ENCODE data around the gene LGALS12. TPM values are rescaled to one million over a fixed set of nuclear protein-coding genes. Genes with fewer than 3 reads are reported as not detected.

Gene LGALS12
- total RNA-seq, 2 experiments from 2014 or later: not detected

DNA sequence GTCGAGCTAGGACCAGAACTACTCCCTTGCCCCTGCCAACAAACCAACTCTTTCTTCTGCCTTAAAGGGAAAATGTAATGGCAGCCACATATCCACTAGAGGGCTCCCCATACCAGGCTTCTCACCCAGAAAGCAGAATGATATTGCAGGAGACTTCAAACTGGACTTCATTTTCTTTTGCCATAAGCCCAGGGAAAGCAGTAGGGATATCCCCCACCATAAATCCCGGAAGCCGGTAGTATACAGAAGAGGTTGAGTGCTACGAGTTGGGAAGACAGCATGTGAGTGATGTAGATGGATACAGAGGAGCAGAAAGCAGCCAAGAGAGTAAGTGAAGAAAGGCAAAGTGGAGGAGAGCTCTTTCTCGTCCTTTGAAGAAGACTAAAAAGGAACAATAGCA, 27.0 kb upstream of the LGALS12 start:
- no peaks in the 10 kb centered on the region for H3K4me1 Mint-ChIP-seq (ENCODE audit: low read depth)
- H3K4me3 Mint-ChIP-seq: no peak overlapping the region
- peaks cover 6% of the 10 kb centered on the region for H3K9me3 Mint-ChIP-seq
- Histone ChIP-seq H3K4me1 (ENCODE audit: insufficient read depth, low read length) (peaks cover 2% of the 10 kb centered on the region), H3K9me3 (ENCODE audit: control insufficient read depth in 1 of 2, insufficient read depth in 1 of 2, low read length in 2 of 2) (peaks cover 5 to 9% of the 10 kb centered on the region in 2 experiments), H3K27ac (ENCODE audit: low read depth in 1 of 2, low read length in 2 of 2) (no peak overlapping the region), H3K4me3 (ENCODE audit: low read length) (no peak overlapping the region), H3K36me3 (ENCODE audit: insufficient read depth, low read length) (no peaks in the 10 kb centered on the region), H3K27me3 (ENCODE audit: control insufficient read depth in 1 of 2, insufficient read depth in 2 of 2, low read length in 2 of 2) (no peaks in the 10 kb centered on the region)
- ATAC-seq (ENCODE audit: poor library complexity) (peak; percentile 61), DNase-seq (peak; percentile 18 to 79 (median 38))
- CTCF ChIA-PET: interaction anchor here (0.6 to 2.5 kb wide), 12 partner anchors 12 to 443 kb away, joined by 3 to 63 read pairs (median 3); partner anchors contain the start of genes PLAAT4 and PLAAT5
- intact Hi-C loops (cut with DNase I, micrococcal nuclease): loop anchor here (1.0 to 5.0 kb wide), 3 partner anchors 73 to 259 kb away; no protein-coding TSS in a partner anchor
- POLR2A ChIA-PET: interaction anchor here (0.6 to 3.5 kb wide), 7 partner anchors 58 to 165 kb away, joined by 3 to 16 read pairs (median 3); partner anchors contain the start of gene PLAAT4
- H3K27me3 Mint-ChIP-seq: peaks cover 12% of the 10 kb centered on the region
- TF ChIP-seq, protein P1, sequence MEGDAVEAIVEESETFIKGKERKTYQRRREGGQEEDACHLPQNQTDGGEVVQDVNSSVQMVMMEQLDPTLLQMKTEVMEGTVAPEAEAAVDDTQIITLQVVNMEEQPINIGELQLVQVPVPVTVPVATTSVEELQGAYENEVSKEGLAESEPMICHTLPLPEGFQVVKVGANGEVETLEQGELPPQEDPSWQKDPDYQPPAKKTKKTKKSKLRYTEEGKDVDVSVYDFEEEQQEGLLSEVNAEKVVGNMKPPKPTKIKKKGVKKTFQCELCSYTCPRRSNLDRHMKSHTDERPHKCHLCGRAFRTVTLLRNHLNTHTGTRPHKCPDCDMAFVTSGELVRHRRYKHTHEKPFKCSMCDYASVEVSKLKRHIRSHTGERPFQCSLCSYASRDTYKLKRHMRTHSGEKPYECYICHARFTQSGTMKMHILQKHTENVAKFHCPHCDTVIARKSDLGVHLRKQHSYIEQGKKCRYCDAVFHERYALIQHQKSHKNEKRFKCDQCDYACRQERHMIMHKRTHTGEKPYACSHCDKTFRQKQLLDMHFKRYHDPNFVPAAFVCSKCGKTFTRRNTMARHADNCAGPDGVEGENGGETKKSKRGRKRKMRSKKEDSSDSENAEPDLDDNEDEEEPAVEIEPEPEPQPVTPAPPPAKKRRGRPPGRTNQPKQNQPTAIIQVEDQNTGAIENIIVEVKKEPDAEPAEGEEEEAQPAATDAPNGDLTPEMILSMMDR (IDR thresholded peaks at IDR 0.05): peak; percentile 93
- H3K36me3 Mint-ChIP-seq (ENCODE audit: low read depth): no peaks in the 10 kb centered on the region
- H3K27ac Mint-ChIP-seq: no peak overlapping the region

DNA sequence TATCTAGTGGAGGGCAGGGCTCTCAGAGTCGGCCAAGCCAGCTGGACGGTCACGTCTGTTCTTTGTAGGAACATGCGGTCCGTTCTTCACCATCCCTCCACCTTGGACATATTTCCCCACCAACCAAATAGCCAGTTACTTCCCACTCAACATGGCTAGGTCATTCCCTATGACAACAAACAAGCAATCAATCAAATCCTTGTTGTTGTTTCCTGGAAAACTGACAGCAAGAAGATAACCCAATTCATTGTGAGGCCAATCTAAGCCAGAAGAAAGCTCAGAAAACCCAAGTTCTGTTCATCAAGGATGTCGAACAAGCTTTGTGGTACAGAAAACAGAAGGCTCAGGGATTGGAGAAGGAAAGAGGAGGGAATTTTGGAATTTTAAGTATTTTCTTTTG, 25.8 kb upstream of the LGALS12 start:
- Mint-ChIP-seq H3K4me1 (ENCODE audit: low read depth) (no peaks in the 10 kb centered on the region), H3K27ac (no peak overlapping the region), H3K36me3 (ENCODE audit: low read depth) (no peaks in the 10 kb centered on the region), H3K27me3 (peaks cover 13% of the 10 kb centered on the region), H3K4me3 (no peak overlapping the region), H3K9me3 (peaks cover 12% of the 10 kb centered on the region)
- ChIA-PET POLR2A (interaction anchor here (3.2 to 3.5 kb wide), 2 partner anchors 57 to 156 kb away, joined by 14 to 16 read pairs; partner anchors contain the start of gene PLAAT4), CTCF (interaction anchor here (1.0 to 1.8 kb wide), 6 partner anchors 11 to 445 kb away, joined by 3 to 7 read pairs (median 5); partner anchors contain the start of genes PLAAT4 and PLAAT5)
- intact Hi-C loops (cut with DNase I, micrococcal nuclease): no loop called here
- H3K4me1 ChIP-seq (ENCODE audit: insufficient read depth, low read length): peaks cover 2% of the 10 kb centered on the region
- no peak overlapping the region for H3K4me3 ChIP-seq (ENCODE audit: low read length)
- TF ChIP-seq, protein P1 (IDR thresholded peaks at IDR 0.05): no peak
- ATAC-seq (ENCODE audit: poor library complexity) (no peak), DNase-seq (no peak)
- no peak overlapping the region for H3K27ac ChIP-seq (ENCODE audit: low read depth in 1 of 2, low read length in 2 of 2)
- no peaks in the 10 kb centered on the region for H3K27me3 ChIP-seq (ENCODE audit: control insufficient read depth in 1 of 2, insufficient read depth in 2 of 2, low read length in 2 of 2)
- H3K9me3 ChIP-seq (ENCODE audit: control insufficient read depth in 1 of 2, insufficient read depth in 1 of 2, low read length in 2 of 2): peaks cover 5 to 11% of the 10 kb centered on the region in 2 experiments
- H3K36me3 ChIP-seq (ENCODE audit: insufficient read depth, low read length): no peaks in the 10 kb centered on the region

DNA sequence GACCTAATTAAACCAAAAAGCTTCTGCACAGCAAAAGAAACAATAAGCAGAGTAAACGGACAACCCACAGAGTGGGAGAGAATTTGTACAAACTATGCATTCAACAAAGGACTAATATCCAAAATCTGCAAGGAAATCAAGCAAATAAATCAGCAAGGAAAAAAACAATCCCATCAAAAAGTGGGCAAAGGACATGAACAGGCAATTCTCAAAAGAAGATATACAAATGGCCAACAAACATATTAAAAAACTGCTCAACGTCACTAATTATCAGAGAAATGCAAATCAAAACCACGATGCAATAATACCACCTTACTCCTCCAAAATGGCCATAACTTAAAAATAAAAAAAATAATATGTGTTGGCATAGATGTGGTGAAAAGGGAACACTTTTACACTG, 20.1 kb upstream of the LGALS12 start:
- POLR2A ChIA-PET: no interaction called here
- no peaks in the 10 kb centered on the region for H3K36me3 Mint-ChIP-seq (ENCODE audit: low read depth)
- no peak for DNase-seq
- peaks cover 3% of the 10 kb centered on the region for H3K27me3 Mint-ChIP-seq
- H3K4me1 ChIP-seq (ENCODE audit: insufficient read depth, low read length): peaks cover 4% of the 10 kb centered on the region
- CTCF ChIA-PET: interaction anchor here (1.5 kb wide), 1 partner anchor 150 kb away, joined by 3 read pairs; no protein-coding TSS in a partner anchor
- no peaks in the 10 kb centered on the region for H3K36me3 ChIP-seq (ENCODE audit: insufficient read depth, low read length)
- no peaks in the 10 kb centered on the region for H3K27me3 ChIP-seq (ENCODE audit: control insufficient read depth in 1 of 2, insufficient read depth in 2 of 2, low read length in 2 of 2)
- H3K27ac Mint-ChIP-seq: no peak overlapping the region
- ATAC-seq (ENCODE audit: poor library complexity): no peak
- H3K4me1 Mint-ChIP-seq (ENCODE audit: low read depth): no peaks in the 10 kb centered on the region
- peaks cover 16% of the 10 kb centered on the region for H3K9me3 Mint-ChIP-seq
- H3K4me3 Mint-ChIP-seq: no peak overlapping the region
- H3K27ac ChIP-seq (ENCODE audit: low read depth in 1 of 2, low read length in 2 of 2): no peak overlapping the region
- TF ChIP-seq, protein P1 (IDR thresholded peaks at IDR 0.05): no peak
- peaks cover 0 to 7% of the 10 kb centered on the region in 2 experiments for H3K9me3 ChIP-seq (ENCODE audit: control insufficient read depth in 1 of 2, insufficient read depth in 1 of 2, low read length in 2 of 2)
- H3K4me3 ChIP-seq (ENCODE audit: low read length): no peak overlapping the region
- intact Hi-C loops (cut with DNase I, micrococcal nuclease): no loop called here
